Coronary artery (tissue), 2 donors: ENCODE measurements around the gene DYRK1A.

Experiments used
- DNase-seq: peaks from one replicate; pipeline ENCODE4 v3.0.0-alpha.2; 2017; ENCODE audit warnings: low spot score
- H3K27ac ChIP-seq, 2 donors: fragments of 200-600 bp; sonication (generic); one replicate each; pipeline ENCODE4 v1.5.1; 2016 to 2019
- H3K4me3 ChIP-seq: fragments of 200-600 bp; sonication (generic); 2 replicates; pipeline ENCODE4 v1.5.1; 2016; ENCODE audit warnings: mild to moderate bottlenecking, moderate library complexity
- CTCF ChIP-seq: fragments of 200-600 bp; sonication (generic); IDR thresholded peaks from one replicate; pipeline ENCODE4 v1.5.1; 2019; ENCODE audit warnings: antibody characterized with exemption

The DYRK1A gene

DNA sequence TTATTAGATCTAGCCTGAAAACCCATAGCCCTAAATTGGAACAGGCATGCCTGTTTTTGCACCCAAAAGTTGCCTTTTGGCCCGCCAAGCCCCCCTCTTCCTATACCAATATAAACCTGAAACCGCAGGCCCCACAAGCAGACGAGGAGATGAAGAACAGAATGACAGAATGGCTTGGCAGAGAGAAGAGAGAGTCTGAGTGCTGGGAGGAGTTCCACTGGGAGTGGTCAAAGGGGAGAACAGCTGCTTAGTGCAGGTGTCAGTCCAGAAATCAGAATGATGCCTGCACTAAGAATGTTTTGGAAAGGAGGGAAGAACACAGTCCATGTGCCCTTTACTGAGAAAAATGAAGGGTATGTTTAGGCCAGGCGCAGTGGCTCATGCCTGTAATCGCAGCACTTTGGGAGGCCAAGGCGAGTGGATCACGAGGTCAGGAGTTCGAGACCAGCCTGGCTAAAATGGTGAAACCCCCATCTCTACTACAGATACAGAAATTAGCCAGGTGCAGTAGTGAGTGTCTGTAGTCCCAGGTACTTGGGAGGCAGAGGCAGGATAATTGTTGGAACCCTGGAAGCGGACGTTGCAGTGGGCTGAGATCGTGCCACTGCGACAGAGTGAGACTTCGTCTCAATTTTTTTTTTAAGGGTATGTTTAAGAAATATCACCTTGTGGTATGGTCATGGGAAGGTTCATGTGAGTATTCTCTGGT, 9.4 kb downstream of the DYRK1A start:
- DNase-seq: no peak
- no peak for TF ChIP-seq CTCF
- Histone ChIP-seq H3K4me3 (no peak overlapping the region), H3K27ac (no peak overlapping the region)

GRCh38 chr21:37378700-37379139, 12.1 kb downstream of the DYRK1A start:
- H3K27ac ChIP-seq: no peak overlapping the region
- no peak for TF ChIP-seq CTCF
- no peak for DNase-seq
- no peak overlapping the region for H3K4me3 ChIP-seq

DNA sequence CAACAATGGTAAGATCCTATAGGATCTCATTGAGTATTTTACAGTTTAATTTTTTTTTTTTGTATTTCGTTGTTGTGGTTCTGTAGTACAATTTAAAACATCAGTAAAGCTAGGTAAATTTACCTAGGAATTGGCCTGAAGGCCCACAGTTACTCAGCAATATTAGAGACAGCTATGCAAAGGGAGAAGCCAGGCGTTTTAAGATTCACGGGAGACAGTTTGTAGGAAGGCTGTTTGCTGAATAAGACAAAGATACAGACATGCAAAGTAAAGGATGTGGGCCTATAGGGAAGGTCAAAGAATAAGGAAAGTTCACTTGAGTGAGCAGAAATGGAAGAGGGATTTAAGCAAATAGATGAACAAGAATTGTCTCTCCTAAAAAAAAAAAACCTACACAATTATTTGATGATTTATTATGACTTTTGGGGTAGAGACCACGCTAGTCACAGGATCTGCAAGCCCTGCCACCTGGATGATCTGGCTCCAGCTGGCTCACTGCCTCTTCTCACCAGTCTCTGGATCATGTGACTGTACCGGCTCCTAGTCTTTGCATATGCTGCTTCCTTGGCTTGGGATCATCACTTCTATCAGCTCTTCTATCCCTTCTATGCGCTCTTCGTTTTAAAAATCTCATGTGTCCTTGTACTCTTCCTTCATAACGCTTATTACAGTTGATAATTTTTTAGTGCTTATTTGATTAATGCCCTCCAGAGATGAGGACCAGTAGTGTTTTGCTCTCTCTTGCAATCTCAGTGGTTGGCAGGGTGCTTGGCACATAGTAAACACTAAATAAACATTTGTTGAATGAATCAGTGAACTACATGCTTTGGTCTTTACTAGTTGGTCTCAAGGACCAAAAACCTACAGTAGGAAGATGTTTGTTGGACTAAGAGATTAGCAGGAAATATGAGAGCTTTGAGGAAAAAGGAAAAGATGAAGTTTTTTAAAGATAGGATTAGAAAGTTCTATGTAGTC, 14.1 kb downstream of the DYRK1A start:
- H3K4me3 ChIP-seq: no peak overlapping the region
- DNase-seq: no peak
- no peak for TF ChIP-seq CTCF
- H3K27ac ChIP-seq: no peak overlapping the region

- no peak for DNase-seq
- Histone ChIP-seq H3K27ac (no peak overlapping the region), H3K4me3 (no peak overlapping the region)
- no peak for TF ChIP-seq CTCF
These were observed 15.5 kb downstream of the DYRK1A start for GRCh38 chr21:37381883-37382585.

- no peak overlapping the region for H3K27ac ChIP-seq
- no peak overlapping the region for H3K4me3 ChIP-seq
- no peak for TF ChIP-seq CTCF
- DNase-seq: no peak
These were observed 16.5 kb downstream of the DYRK1A start for GRCh38 chr21:37383086-37383485.

DNA sequence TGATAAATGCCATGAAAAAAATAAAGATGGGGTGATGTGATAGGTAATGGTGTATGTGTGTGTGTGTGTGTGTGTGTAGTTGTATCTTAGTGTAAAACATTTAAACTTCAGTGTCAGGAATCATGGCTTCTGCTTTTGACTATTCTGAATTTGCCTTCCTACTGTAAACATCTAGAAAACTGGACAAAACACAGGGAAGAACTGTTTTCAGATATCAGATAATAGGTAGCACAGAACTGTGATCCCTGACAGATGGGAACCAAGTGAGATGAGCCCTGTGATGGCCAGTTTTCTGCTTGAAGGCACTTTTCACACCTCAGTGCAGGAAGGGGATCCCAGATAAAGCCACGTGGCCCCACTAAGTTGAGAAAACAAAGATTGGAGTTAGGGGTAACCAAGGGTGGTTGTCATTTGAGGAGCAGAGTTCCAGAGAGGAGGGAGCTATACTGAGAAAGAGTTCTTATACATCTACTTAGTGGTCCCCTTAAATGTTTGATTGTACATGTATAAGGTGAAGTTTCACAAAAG, 17.3 kb downstream of the DYRK1A start:
- DNase-seq: no peak
- TF ChIP-seq CTCF: no peak
- H3K27ac ChIP-seq: no peak overlapping the region
- H3K4me3 ChIP-seq: no peak overlapping the region
